KG1 (cell line): Measurements from ENCODE around the gene RNASET2.
"Not testable (repeated sequence)": the region's sequence is repeated elsewhere in the genome, so short reads cannot be mapped to it uniquely, and the experiment has no call there.

Source experiments
- DNase-seq: peaks from one replicate; lab custom pipeline; 2025; lab: John Stamatoyannopoulos, UW

RNASET2 gene

DNA sequence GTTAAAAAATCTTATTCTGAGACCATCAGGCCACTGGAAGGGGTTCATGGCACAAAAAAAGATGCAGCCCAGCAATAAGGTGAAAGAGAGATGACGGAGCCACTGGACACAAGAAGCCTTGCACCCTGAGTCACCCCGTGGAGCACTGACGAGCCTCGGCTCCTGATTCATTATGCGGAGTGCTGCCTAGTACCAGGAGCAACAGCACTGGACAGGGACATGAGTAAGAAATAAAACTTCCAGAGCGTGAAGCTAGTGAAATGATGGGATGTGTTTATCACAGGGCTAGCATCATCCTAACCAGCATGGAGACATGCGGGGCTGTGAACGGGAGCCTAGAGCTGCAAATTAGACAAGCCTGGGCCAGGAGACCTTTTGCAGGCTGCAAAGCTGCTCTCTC, 53.3 kb downstream of the RNASET2 start:
- no peak for DNase-seq

DNA sequence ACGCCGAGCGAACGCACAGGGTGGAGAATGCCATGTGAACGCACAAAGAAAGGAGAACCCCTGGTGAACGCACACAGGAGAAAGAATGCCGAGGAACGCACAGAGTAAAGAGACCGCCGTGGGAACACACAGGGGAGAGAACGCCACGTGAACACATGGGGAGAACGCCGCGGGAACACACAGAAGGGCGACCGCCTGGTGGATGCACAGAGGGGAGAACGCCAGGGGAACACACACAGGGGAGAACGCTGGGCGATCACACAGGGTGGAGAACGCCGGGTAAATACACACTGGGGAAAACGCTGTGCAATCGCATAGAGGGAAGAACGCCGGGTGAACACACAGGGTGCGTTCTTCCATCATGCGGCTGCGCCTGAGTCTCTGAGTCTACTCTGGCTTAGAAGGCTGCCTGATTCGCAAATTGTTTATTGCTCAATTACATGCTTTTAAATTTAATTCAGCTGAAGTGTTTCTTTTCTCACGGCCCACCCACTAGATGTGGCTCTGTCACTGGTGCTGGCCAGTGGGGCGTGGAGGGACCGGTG, 54.1 kb downstream of the RNASET2 start:
- DNase-seq = no peak

DNA sequence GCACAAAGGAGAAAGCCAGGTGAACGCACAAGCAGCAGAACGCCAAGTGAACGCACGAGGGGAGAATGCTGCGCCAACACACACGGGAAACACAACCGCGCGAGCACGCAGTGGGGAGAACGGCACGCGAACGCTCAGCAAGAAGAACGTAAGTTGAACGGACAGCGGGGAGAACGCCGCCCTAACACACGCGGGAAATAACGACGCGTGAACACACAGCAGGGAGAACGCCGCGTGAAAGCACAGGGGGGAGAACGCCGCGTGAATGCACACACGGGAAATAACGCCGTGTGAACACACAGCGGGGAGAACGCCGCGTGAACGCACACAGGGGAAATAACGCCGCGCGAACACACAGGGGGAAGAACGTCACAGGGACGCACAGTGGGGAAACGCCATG, 54.7 kb downstream of the RNASET2 start:
- DNase-seq = no peak

DNA sequence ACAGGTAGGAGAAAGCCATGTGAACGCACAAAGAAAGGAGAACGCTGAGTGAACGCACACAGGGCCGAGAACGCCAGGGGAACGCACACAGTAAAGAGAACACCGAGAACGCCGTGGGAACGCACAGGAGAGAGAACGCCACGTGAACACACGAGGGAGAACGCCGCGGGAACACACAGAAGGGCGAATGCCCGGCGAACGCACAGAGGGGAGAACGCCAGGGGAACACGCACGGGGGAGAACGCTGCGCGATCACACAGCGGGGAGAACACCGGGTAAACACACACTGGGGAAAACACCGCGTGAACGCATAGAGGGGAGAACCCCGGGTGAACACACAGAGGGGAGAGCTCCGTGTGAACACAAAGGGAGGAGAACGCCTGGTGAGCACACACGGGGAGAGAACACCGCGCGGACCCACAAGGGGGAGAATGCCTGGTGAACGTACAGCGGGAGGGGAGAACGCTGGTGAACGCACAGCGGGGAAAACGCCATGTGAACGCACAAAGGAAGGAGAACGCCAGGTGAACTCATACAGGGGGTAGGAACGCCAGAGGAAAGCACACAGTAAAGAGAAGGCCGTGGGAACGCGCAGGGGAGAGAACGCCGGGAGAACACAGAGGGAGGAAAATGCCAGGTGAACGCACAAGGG, 55.3 kb downstream of the RNASET2 start:
- DNase-seq = no peak

DNA sequence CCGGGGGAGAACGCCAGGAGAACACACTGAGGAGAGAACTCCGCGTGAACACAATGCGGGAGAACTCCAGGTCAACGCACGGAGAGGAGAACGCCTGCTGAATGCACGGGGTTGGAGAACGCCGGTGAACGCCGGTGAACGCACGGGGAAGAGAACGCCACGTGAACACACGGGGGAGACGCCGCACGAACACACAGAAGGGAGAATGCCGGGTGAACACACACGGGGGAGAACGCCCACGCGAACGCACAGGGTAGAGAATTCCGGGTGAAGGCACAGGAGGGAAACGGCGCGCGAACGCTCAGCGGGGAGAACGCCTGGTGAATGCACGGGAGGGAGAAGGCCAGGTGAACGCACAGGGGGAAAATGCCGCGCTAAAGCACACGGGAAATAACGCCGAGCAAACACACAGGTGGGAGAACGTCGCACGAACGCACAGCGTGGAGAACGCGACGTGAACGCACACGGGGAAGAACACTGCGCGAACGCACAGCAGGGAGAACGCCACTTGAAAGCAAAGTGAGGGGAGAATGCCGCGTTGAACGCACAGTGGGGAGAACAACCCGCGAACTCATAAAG, 56.1 kb downstream of the RNASET2 start:
- no peak for DNase-seq

DNA sequence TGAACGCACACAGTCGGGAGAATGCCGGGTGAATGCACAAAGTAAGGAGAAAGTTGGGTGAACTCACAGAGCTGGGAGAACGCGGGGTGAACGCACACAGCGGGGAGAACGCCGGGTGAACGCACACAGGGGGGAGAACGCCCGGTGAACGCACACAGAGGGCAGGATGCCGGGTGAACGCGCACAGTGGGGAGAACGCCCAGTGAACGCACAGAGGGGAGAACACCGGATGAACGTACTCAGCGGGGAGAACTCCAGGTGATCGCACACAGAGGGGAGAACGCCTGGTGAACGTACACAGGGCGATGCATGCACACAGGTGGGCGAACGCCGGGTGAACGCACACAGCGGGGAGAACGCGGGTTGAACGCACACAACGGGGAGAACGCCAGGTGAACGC, 57.4 kb downstream of the RNASET2 start:
- no peak for DNase-seq

DNA sequence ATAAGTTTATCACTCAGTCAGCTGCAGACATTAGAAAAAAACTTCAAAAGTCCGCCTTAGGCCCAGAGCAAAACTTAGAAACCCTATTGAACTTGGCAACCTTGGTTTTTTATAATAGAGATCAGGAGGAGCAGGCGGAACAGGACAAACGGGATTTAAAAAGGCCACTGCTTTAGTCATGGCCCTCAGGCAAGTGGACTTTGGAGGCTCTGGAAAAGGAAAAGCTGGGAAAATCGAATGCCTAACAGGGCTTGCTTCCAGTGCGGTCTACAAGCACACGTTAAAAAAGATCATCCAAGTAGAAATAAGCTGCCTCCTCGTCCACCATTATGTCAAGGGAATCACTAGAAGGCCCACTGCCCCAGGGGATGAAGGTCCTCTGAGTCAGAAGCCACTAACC, 61.7 kb downstream of the RNASET2 start:
- DNase-seq = not testable (repeated sequence)

DNA sequence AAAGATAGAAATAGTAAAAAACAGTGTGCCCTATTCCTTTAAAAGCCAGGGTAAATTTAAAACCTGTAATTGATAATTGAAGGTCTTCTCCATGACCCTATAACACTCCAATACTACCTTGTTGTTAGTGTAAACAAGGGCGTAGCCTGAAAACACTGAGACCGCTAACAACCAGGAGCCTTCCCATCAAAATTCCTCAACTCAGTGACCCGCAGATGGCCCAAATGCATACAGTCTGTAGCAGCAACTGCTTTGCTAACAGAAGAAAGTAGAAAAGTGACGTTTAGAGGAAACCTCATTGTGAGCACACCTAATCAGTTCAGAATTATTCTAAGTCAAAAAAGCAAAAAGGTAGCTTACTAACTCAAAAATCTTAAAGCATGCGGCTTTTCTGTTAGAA, 63.9 kb downstream of the RNASET2 start:
- not testable (repeated sequence) for DNase-seq

DNA sequence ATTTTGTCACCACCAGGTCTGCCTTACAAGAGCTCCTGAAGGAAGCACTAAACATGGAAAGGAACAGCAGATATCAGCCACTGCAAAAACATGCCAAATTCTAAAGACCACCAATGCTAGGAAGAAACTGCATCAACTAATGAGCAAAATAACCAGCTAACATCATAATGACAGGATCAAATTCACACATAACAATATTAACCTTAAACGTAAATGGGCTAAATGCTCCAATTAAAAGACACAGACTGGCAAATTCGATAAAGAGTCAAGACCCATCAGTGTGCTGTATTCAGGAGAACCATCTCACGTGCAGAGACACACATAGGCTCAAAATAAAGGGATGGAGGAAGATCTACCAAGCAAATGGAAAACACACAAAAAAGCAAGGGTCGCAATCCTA, 69.6 kb downstream of the RNASET2 start:
- DNase-seq = not testable (repeated sequence)

DNA sequence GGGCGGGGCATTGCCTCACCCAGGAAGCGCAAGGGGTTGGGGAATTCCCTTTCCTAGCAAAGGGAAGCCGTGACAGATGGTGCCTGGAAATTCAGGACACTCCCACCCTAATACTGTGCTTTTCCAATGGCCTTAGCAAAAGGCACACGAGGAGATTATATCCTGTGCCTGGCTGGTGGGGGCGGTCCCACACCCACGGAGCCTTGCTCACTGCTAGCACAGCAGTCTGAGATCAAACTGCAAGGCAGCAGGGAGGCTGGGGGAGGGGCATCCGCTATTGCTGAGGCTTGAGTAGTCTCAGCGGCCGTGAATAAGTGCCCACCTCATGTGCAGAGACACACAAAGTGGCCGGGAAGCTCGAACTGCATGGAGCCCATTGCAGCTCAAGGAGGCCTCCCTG, 71.4 kb downstream of the RNASET2 start:
- DNase-seq = not testable (repeated sequence)

DNA sequence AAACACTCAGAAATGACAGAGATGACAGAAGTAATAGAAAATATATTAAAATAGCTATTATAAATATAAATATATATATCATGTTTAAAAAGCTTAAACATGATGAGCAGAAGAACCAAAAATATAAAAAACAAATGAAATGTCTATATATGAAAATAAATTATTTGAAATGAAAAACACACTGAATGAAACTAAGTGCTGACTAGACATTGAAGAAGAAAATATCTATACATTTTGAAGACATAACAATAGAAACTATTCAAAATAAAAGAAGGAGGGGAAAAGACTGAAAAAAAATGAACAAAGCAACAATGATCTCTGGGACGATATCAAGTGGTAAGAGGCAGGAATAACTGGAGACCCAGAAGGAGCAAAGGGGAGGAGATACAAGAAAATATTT, 76.8 kb downstream of the RNASET2 start:
- no peak for DNase-seq
